Hair follicle dermal papilla cell (primary cell): Measurements from ENCODE around the gene CEP192. TPM values are rescaled to one million over a fixed set of nuclear protein-coding genes. Genes with fewer than 3 reads are reported as not detected.

Experiments used
- total RNA-seq: library from RNA; depleted of rRNA; stranded (reverse); fragments of >200 nt; gene quantifications from 2 replicates; pipeline ENCODE4 v1.2.3, GENCODE V29; 2012

The CEP192 gene, protein sequence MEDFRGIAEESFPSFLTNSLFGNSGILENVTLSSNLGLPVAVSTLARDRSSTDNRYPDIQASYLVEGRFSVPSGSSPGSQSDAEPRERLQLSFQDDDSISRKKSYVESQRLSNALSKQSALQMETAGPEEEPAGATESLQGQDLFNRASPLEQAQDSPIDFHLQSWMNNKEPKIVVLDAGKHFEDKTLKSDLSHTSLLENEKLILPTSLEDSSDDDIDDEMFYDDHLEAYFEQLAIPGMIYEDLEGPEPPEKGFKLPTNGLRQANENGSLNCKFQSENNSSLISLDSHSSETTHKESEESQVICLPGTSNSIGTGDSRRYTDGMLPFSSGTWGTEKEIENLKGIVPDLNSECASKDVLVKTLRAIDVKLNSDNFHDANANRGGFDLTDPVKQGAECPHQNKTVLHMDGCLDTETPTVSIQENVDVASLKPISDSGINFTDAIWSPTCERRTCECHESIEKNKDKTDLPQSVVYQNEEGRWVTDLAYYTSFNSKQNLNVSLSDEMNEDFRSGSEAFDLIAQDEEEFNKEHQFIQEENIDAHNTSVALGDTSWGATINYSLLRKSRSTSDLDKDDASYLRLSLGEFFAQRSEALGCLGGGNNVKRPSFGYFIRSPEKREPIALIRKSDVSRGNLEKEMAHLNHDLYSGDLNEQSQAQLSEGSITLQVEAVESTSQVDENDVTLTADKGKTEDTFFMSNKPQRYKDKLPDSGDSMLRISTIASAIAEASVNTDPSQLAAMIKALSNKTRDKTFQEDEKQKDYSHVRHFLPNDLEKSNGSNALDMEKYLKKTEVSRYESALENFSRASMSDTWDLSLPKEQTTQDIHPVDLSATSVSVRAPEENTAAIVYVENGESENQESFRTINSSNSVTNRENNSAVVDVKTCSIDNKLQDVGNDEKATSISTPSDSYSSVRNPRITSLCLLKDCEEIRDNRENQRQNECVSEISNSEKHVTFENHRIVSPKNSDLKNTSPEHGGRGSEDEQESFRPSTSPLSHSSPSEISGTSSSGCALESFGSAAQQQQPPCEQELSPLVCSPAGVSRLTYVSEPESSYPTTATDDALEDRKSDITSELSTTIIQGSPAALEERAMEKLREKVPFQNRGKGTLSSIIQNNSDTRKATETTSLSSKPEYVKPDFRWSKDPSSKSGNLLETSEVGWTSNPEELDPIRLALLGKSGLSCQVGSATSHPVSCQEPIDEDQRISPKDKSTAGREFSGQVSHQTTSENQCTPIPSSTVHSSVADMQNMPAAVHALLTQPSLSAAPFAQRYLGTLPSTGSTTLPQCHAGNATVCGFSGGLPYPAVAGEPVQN (N-terminal part only)
- total RNA-seq = 29.5 and 37.6 TPM in 2 replicates

DNA sequence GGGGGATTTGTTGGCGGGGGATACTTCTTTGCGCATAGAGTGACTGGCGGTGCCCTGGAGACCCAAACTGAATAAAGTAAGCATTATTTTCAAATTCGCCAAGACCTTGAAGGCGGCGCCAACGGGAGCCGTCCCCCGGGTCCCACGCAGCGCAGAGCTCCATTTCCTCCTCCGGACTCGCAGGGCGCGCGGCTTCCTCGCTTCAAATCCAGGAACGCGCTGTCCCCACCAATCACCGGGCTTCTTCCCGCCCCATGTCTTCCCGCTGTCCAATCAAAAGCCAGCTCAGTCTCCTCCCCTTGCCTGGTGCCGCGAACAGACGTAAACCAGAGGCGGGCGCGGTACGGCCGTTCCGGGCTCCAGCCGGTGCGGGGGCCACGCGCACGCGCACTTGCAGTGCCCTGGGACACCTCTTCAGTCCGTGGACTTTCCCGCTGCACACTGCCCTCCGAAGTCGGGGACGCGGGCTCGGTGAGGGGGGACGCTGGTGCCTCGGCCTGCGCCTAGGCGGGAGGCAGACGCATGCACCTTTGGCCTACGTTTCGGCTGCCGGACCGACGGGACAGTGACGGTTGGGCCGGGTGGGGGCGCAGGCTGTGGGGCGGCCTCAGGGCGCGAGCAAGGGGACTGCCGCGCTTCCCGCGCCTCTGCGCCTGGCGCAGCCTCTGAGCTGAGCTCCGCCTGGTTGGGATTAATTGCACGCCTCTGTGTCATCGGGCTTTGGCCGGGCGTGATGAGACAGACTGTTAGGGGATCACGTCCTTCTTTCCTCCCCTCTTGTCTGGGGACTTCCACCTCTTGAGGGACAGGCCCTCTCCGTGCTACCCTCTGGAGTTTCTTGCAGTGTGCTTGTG, at the start of gene CEP192:
CEP192 (plus strand) TSS at position 396 of the 854 bp plus-strand sequence. CDS start 8,063 bp downstream, outside the sequence.

DNA sequence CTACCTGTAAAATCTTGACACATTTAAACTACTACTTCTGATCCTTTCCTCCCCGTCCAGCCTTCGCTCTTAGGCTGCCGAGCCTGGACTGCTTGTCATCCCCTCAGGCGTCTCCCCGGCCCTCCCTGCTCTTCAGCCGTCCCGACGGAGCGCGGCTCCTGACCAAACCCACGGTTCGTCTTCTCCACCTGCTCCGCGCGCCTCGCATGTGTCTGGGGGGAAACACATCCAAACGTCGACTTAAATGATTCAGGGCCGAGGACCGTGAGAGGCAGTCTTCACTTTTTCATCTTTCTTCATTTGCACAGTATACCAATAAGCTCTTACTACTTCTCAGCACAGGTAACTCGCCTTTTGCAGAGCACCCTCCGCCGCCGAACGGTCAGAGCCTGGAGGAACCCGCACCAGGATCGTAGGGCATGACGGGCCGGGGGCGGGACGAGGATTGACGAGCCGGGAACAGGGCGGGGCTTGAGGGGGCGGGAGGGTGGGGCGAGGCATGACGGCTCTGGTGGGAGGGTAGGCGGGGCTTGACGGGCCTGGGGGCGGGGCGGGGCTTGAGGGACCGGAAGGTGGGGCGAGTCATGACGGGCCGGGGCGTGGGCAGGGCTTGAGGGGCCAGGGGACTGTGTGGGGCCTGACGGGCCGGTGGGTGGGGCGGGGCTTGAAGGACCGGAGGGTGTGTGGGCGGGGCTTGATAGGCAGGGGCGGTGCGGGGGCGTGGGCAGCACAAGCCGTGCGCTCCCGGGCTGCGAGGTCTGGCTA, 43.7 kb upstream of the CEP192 start, which contains the start of gene SEH1L:
SEH1L (plus strand) TSS at position 727 of the 765 bp plus-strand sequence. CDS start 111 bp downstream, outside the sequence.

Other genes with a start within 250 kb of the CEP192 start
- gene PTPN2, start 107.1 kb upstream of the CEP192 start, total RNA-seq = 19.3 and 26.1 TPM in 2 replicates
- gene SEH1L, start 43.4 kb upstream of the CEP192 start, total RNA-seq = 40.9 and 48.0 TPM in 2 replicates
- 0.12 and 0.65 TPM in 2 replicates for gene LDLRAD4, start 227.4 kb downstream of the CEP192 start, total RNA-seq